Measurements from ENCODE around the gene PAK1. TPM values are rescaled to one million over a fixed set of nuclear protein-coding genes. Genes with fewer than 3 reads are reported as not detected.

The PAK1 gene
- polyA plus RNA-seq, 1 experiment: 62.3 TPM

DNA sequence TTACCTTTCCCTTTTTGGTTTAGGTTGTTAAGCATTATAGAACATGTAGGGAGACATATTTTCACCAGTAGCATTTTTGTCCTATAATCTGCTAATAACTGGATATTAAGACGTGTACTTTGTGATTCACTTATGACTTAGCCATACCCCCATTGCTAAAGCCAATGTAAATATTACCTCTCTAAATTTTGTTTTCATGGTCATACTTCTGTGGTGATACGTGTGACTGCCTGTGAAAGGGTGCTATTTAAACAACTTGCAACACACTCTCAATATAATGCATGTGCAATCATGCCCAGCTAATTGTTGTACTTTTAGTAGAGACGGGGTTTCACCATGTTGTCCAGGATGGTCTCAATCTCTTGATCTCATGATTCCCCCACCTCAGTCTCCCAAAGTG, 36.2 kb upstream of the PAK1 start:
- H3K36me3 ChIP-seq (ENCODE audit: control insufficient read depth, insufficient read depth, low read length): no peaks in the 10 kb centered on the region
- peaks cover 3% of the 10 kb centered on the region; the same call in 1 of the 2 replicates for H3K27me3 ChIP-seq (ENCODE audit: control insufficient read depth, insufficient read depth, low read length)
- H3K4me3 ChIP-seq (ENCODE audit: low read depth, low read length): no peak overlapping the region
- TF ChIP-seq, protein P1, sequence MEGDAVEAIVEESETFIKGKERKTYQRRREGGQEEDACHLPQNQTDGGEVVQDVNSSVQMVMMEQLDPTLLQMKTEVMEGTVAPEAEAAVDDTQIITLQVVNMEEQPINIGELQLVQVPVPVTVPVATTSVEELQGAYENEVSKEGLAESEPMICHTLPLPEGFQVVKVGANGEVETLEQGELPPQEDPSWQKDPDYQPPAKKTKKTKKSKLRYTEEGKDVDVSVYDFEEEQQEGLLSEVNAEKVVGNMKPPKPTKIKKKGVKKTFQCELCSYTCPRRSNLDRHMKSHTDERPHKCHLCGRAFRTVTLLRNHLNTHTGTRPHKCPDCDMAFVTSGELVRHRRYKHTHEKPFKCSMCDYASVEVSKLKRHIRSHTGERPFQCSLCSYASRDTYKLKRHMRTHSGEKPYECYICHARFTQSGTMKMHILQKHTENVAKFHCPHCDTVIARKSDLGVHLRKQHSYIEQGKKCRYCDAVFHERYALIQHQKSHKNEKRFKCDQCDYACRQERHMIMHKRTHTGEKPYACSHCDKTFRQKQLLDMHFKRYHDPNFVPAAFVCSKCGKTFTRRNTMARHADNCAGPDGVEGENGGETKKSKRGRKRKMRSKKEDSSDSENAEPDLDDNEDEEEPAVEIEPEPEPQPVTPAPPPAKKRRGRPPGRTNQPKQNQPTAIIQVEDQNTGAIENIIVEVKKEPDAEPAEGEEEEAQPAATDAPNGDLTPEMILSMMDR (IDR thresholded peaks at IDR 0.05; ENCODE audit: insufficient read depth, low read depth, low read length): no peak
- ChIA-PET CTCF (interaction anchor here (0.6 kb wide), 1 partner anchor 314 kb away, joined by 3 read pairs; no protein-coding TSS in a partner anchor), POLR2A (no interaction called here)
- DNase-seq (ENCODE audit: low read depth): no peak

GRCh38 chr11:77508019-77508418, 34.1 kb upstream of the PAK1 start:
- no peak for DNase-seq (ENCODE audit: low read depth)
- ChIA-PET POLR2A (no interaction called here), CTCF (interaction anchor here (1.4 kb wide), 1 partner anchor 8 kb away, joined by 4 read pairs; no protein-coding TSS in a partner anchor)
- Histone ChIP-seq H3K27me3 (ENCODE audit: control insufficient read depth, insufficient read depth, low read length) (peaks cover 6% of the 10 kb centered on the region; the same call in 1 of the 2 replicates), H3K36me3 (ENCODE audit: control insufficient read depth, insufficient read depth, low read length) (no peaks in the 10 kb centered on the region), H3K4me3 (ENCODE audit: low read depth, low read length) (no peak overlapping the region)
- TF ChIP-seq, protein P1 (IDR thresholded peaks at IDR 0.05; ENCODE audit: insufficient read depth, low read depth, low read length): 0 out of 2 replicates have a peak, but pooled peaks have one; percentile 8

- no peak overlapping the region for H3K4me3 ChIP-seq (ENCODE audit: low read depth, low read length)
- ChIA-PET POLR2A (interaction anchor here (0.6 kb wide), 1 partner anchor 41 kb away, joined by 5 read pairs; no protein-coding TSS in a partner anchor), CTCF (interaction anchor here (0.8 to 1.4 kb wide), 3 partner anchors 9 to 197 kb away, joined by 3 to 4 read pairs (median 3); no protein-coding TSS in a partner anchor)
- no peak for DNase-seq (ENCODE audit: low read depth)
- TF ChIP-seq, protein P1 (IDR thresholded peaks at IDR 0.05; ENCODE audit: insufficient read depth, low read depth, low read length): no peak
- no peaks in the 10 kb centered on the region for H3K36me3 ChIP-seq (ENCODE audit: control insufficient read depth, insufficient read depth, low read length)
- H3K27me3 ChIP-seq (ENCODE audit: control insufficient read depth, insufficient read depth, low read length): peaks cover 7% of the 10 kb centered on the region
Observed at GRCh38 chr11:77506857-77507256, 33.0 kb upstream of the PAK1 start.

DNA sequence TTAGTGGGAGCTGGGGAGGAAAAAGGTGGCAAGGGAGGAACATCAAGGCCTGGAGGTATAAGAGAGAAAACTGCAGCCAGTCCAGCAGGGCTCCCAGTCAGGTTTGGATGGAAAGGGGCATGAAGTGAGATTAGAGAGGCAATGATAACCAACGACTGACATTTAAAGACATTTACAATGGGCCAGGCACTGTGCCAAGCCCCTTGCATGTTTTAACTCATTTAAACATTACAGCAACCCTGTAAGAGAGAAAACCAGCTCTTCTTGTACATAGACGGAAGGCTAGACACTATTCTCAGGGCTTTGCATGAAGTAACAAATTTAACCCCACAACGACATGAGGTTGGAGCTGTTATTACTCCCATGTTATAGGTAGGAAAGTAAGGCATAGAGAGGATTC, 32.1 kb upstream of the PAK1 start:
- DNase-seq (ENCODE audit: low read depth): no peak
- peaks cover 10% of the 10 kb centered on the region for H3K27me3 ChIP-seq (ENCODE audit: control insufficient read depth, insufficient read depth, low read length)
- POLR2A ChIA-PET: no interaction called here
- no peaks in the 10 kb centered on the region for H3K36me3 ChIP-seq (ENCODE audit: control insufficient read depth, insufficient read depth, low read length)
- H3K4me3 ChIP-seq (ENCODE audit: low read depth, low read length): no peak overlapping the region
- TF ChIP-seq, protein P1 (IDR thresholded peaks at IDR 0.05; ENCODE audit: insufficient read depth, low read depth, low read length): no peak
- CTCF ChIA-PET: interaction anchor here (1.3 kb wide), 1 partner anchor 196 kb away, joined by 3 read pairs; no protein-coding TSS in a partner anchor

- no peak for DNase-seq (ENCODE audit: low read depth)
- POLR2A ChIA-PET: no interaction called here
- Histone ChIP-seq H3K36me3 (ENCODE audit: control insufficient read depth, insufficient read depth, low read length) (no peaks in the 10 kb centered on the region), H3K4me3 (ENCODE audit: low read depth, low read length) (no peak overlapping the region), H3K27me3 (ENCODE audit: control insufficient read depth, insufficient read depth, low read length) (peaks cover 10% of the 10 kb centered on the region)
- CTCF ChIA-PET: interaction anchor here (1.4 to 2.0 kb wide), 2 partner anchors 9 to 11 kb away, joined by 3 to 4 read pairs; no protein-coding TSS in a partner anchor
- TF ChIP-seq, protein P1 (IDR thresholded peaks at IDR 0.05; ENCODE audit: insufficient read depth, low read depth, low read length): no peak
Observed at GRCh38 chr11:77503006-77503405, 29.1 kb upstream of the PAK1 start.
